Neural cell (in vitro differentiated cells): Measurements from ENCODE around the gene DLG2. TPM values are rescaled to one million over a fixed set of nuclear protein-coding genes. Genes with fewer than 3 reads are reported as not detected.
A peak's percentile ranks its signal among the peaks of the same experiment; 100 is the strongest.

Experiments
- H2AFZ ChIP-seq: fragments of 200-600, 300-800 bp; sonication (generic), shearing (Covaris generic); 2 replicates; pipeline ENCODE4 v1.6.0; 2014; ENCODE audit warnings: low read depth, mild to moderate bottlenecking, antibody characterized with exemption, low read length, moderate library complexity
- H3F3A ChIP-seq: fragments of 200-600 bp; shearing (Covaris generic); 2 replicates; pipeline ENCODE4 v1.6.1; 2016; ENCODE audit warnings: mild to moderate bottlenecking, moderate library complexity, mixed read lengths, antibody characterized with exemption, low read length; ENCODE audit not compliant: insufficient read depth, poor library complexity, severe bottlenecking
- H3K27ac ChIP-seq: fragments of 200-600, 300-800 bp; sonication (generic), shearing (Covaris generic); 2 replicates; pipeline ENCODE4 v1.5.1; 2014; ENCODE audit warnings: mild to moderate bottlenecking, low read length, moderate library complexity
- H3K27me3 ChIP-seq: fragments of 300-800, 200-600 bp; sonication (generic), shearing (Covaris generic); 2 replicates; pipeline ENCODE4 v1.6.0; 2014; ENCODE audit warnings: mild to moderate bottlenecking, low read depth, low read length, moderate library complexity; ENCODE audit not compliant: insufficient read depth
- H3K36me3 ChIP-seq: fragments of 300-800, 200-600 bp; sonication (generic), shearing (Covaris generic); 2 replicates; pipeline ENCODE4 v1.5.1; 2014; ENCODE audit warnings: mild to moderate bottlenecking, antibody characterized with exemption, low read length, moderate library complexity; ENCODE audit not compliant: insufficient read depth
- H3K4me2 ChIP-seq: fragments of 300-800, 200-600 bp; sonication (generic), shearing (Covaris generic); 2 replicates; pipeline ENCODE4 v1.6.0; 2014; ENCODE audit warnings: mild to moderate bottlenecking, low read length
- H3K4me3 ChIP-seq: fragments of 300-800, 200-600 bp; sonication (generic), shearing (Covaris generic); 2 replicates; pipeline ENCODE4 v1.5.1; 2014; ENCODE audit warnings: mild to moderate bottlenecking, low read length, moderate library complexity
- H3K79me2 ChIP-seq: fragments of 200-600 bp; shearing (Covaris generic); replicated peaks from 2 replicates; pipeline ENCODE4 v1.6.0; 2014; ENCODE audit warnings: mild to moderate bottlenecking, low read length, moderate library complexity; ENCODE audit not compliant: insufficient read depth
- H3K9ac ChIP-seq: fragments of 300-800, 200-600 bp; sonication (generic), shearing (Covaris generic); 2 replicates; pipeline ENCODE4 v1.6.1; 2016; ENCODE audit warnings: mild to moderate bottlenecking, low read length, mixed read lengths
- H3K9me2 ChIP-seq: fragments of 200-600 bp; shearing (Covaris generic); 2 replicates; pipeline ENCODE4 v1.6.1; 2016; ENCODE audit warnings: mild to moderate bottlenecking, low read length, mixed read lengths; ENCODE audit not compliant: insufficient read depth
- H3K9me3 ChIP-seq: fragments of 200-600, 300-800 bp; sonication (generic), shearing (Covaris generic); 2 replicates; pipeline ENCODE4 v1.6.1; 2016; ENCODE audit warnings: mild to moderate bottlenecking, mixed run types, low read length, moderate library complexity, mixed read lengths
- H4K20me1 ChIP-seq: fragments of 200-600 bp; shearing (Covaris generic); 2 replicates; pipeline ENCODE4 v1.6.1; 2016; ENCODE audit warnings: mild to moderate bottlenecking, mixed run types; ENCODE audit not compliant: insufficient read depth
- EP300 ChIP-seq: fragments of 450-650 bp; conservative IDR thresholded peaks from 2 replicates; pipeline ENCODE4 v1.6.1; 2014; ENCODE audit warnings: antibody characterized with exemption, mild to moderate bottlenecking, moderate library complexity; ENCODE audit not compliant: poor library complexity, severe bottlenecking
- EZH2 ChIP-seq: fragments of 200-600, 300-800 bp; shearing (Covaris generic), sonication (generic); IDR thresholded peaks from 2 replicates; pipeline ENCODE4 v1.6.1; 2014; ENCODE audit warnings: antibody characterized with exemption, low read length, borderline replicate concordance, mild to moderate bottlenecking; ENCODE audit not compliant: insufficient read depth, poor library complexity, severe bottlenecking
- MXI1 ChIP-seq: fragments of 450-650 bp; conservative IDR thresholded peaks from 2 replicates; pipeline ENCODE4 v1.6.1; 2014; ENCODE audit warnings: antibody characterized with exemption, mild to moderate bottlenecking; ENCODE audit not compliant: poor library complexity, severe bottlenecking
- POLR2AphosphoS5 ChIP-seq: IDR thresholded peaks from 2 replicates; pipeline ENCODE4 v1.6.1; 2012
- RAD21 ChIP-seq: fragments of 450-650 bp; conservative IDR thresholded peaks from 2 replicates; pipeline ENCODE4 v1.6.1; 2014; ENCODE audit warnings: antibody characterized with exemption, mild to moderate bottlenecking, moderate library complexity
- SMC3 ChIP-seq: fragments of 450-650 bp; conservative IDR thresholded peaks from 2 replicates; pipeline ENCODE4 v1.6.1; 2014; ENCODE audit warnings: antibody characterized with exemption, mild to moderate bottlenecking, moderate library complexity; ENCODE audit not compliant: poor library complexity
- TAF1 ChIP-seq: IDR thresholded peaks from 2 replicates; pipeline ENCODE4 v1.6.1; 2012; ENCODE audit warnings: low read depth
- polyA plus RNA-seq: library from polyadenylated mRNA; depleted of rRNA; stranded (reverse); fragments of >200 nt; gene quantifications from 2 replicates; pipeline ENCODE4 v1.2.3, GENCODE V29; 2014
- TF ChIP-seq, protein P1 (sequence below): IDR thresholded peaks from 2 replicates; pipeline ENCODE4 v1.6.1; 2012; ENCODE audit warnings: borderline replicate concordance
- TF ChIP-seq, protein P2 (sequence below): fragments of 450-650 bp; IDR thresholded peaks from 2 replicates; pipeline ENCODE4 v1.5.1; 2014; ENCODE audit warnings: antibody characterized with exemption, mild to moderate bottlenecking, moderate library complexity; ENCODE audit not compliant: poor library complexity, severe bottlenecking

DLG2 gene
- polyA plus RNA-seq, 1 donor from 2014 or later: 179 TPM

DNA sequence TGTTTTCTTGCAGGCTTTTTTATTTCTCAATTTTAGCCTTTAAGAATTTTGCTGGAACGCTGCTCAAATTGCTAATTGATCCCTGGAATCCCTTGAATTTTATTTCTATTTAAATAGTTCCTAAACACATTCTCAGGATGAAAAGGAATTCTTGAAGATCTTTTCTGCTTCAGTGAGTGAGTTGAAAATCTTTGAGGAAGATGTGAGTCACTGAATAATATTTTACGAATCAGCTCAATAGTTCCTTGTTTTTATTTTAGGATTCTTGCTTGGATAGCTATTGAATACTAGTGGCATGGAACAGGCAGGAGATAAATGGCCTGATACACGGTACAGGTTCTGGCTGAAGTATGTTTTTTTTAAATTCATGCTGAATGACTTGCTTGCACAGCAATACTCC lies 2146.3 kb downstream of the DLG2 start:
- Histone ChIP-seq H3K9me3 (no peaks in the 10 kb centered on the region), H3K27me3 (no peaks in the 10 kb centered on the region), H4K20me1 (no peaks in the 10 kb centered on the region), H3K36me3 (peaks cover 8% of the 10 kb centered on the region), H3K9me2 (no peaks in the 10 kb centered on the region), H3K9ac (no peak overlapping the region), H3K4me3 (no peak overlapping the region), H2AFZ (no peak overlapping the region), H3F3A (peaks cover 4% of the 10 kb centered on the region), H3K27ac (peak overlapping the region; percentile 5), H3K79me2 (peaks cover 5% of the 10 kb centered on the region), H3K4me2 (no peak overlapping the region)
- no peak for TF ChIP-seq MXI1
- no peak for TF ChIP-seq SMC3
- no peak for TF ChIP-seq POLR2AphosphoS5
- TF ChIP-seq, protein P1, sequence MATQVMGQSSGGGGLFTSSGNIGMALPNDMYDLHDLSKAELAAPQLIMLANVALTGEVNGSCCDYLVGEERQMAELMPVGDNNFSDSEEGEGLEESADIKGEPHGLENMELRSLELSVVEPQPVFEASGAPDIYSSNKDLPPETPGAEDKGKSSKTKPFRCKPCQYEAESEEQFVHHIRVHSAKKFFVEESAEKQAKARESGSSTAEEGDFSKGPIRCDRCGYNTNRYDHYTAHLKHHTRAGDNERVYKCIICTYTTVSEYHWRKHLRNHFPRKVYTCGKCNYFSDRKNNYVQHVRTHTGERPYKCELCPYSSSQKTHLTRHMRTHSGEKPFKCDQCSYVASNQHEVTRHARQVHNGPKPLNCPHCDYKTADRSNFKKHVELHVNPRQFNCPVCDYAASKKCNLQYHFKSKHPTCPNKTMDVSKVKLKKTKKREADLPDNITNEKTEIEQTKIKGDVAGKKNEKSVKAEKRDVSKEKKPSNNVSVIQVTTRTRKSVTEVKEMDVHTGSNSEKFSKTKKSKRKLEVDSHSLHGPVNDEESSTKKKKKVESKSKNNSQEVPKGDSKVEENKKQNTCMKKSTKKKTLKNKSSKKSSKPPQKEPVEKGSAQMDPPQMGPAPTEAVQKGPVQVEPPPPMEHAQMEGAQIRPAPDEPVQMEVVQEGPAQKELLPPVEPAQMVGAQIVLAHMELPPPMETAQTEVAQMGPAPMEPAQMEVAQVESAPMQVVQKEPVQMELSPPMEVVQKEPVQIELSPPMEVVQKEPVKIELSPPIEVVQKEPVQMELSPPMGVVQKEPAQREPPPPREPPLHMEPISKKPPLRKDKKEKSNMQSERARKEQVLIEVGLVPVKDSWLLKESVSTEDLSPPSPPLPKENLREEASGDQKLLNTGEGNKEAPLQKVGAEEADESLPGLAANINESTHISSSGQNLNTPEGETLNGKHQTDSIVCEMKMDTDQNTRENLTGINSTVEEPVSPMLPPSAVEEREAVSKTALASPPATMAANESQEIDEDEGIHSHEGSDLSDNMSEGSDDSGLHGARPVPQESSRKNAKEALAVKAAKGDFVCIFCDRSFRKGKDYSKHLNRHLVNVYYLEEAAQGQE: no peak

DNA sequence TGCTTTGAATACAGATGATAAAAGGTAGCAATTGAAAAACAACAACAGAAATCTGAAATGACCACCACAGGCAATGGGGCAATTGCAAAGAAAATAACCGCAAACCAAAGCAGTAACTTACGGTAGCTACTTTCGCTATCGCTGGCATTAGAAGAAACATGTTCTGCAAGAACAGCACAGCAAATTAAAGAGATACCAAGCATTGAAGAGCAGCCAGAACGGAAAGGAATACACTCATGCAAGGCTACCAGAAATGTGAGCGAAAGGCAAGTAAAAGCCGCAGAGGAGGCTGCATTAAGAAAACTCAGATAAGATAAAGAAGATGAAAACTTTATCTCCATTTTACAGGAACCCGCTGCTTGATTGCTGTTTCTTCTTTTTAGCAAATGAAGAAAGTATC lies 2146.9 kb downstream of the DLG2 start:
- Histone ChIP-seq H3K4me3 (no peak overlapping the region), H2AFZ (no peak overlapping the region), H4K20me1 (no peaks in the 10 kb centered on the region), H3K9me2 (no peaks in the 10 kb centered on the region), H3K9ac (no peak overlapping the region), H3K9me3 (no peaks in the 10 kb centered on the region), H3K4me2 (no peak overlapping the region), H3F3A (peaks cover 4% of the 10 kb centered on the region), H3K36me3 (peaks cover 8% of the 10 kb centered on the region), H3K79me2 (peaks cover 5% of the 10 kb centered on the region), H3K27me3 (no peaks in the 10 kb centered on the region), H3K27ac (no peak overlapping the region)
- no peak for TF ChIP-seq EP300
- TF ChIP-seq MXI1: no peak
- TF ChIP-seq, protein P2, sequence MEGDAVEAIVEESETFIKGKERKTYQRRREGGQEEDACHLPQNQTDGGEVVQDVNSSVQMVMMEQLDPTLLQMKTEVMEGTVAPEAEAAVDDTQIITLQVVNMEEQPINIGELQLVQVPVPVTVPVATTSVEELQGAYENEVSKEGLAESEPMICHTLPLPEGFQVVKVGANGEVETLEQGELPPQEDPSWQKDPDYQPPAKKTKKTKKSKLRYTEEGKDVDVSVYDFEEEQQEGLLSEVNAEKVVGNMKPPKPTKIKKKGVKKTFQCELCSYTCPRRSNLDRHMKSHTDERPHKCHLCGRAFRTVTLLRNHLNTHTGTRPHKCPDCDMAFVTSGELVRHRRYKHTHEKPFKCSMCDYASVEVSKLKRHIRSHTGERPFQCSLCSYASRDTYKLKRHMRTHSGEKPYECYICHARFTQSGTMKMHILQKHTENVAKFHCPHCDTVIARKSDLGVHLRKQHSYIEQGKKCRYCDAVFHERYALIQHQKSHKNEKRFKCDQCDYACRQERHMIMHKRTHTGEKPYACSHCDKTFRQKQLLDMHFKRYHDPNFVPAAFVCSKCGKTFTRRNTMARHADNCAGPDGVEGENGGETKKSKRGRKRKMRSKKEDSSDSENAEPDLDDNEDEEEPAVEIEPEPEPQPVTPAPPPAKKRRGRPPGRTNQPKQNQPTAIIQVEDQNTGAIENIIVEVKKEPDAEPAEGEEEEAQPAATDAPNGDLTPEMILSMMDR: no peak
- no peak for TF ChIP-seq RAD21
- TF ChIP-seq SMC3: no peak

DNA sequence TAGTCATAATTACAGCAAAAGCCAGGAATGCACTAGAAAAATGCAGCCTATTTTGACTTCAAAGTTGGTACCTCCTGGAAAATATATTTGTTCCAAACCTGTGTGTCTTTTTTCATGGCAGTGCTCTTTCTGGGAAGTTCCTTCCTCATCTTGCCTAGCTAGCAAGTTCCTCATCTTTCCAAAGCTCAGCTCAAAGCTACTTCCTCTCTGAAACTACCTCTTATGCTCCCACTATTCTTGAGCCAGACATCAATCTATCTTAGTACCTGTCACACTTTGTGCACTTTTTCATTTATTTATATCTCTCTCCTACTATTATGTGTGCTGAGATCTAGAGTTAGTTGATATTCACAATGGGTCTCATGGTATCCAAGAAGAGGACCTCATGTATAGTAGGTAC lies 2149.4 kb downstream of the DLG2 start:
- Histone ChIP-seq H3K36me3 (no peaks in the 10 kb centered on the region), H3K27me3 (no peaks in the 10 kb centered on the region), H3F3A (peaks cover 8% of the 10 kb centered on the region), H3K9me2 (no peaks in the 10 kb centered on the region), H3K4me3 (no peak overlapping the region), H3K9me3 (no peaks in the 10 kb centered on the region), H3K27ac (no peak overlapping the region), H4K20me1 (no peaks in the 10 kb centered on the region), H2AFZ (no peak overlapping the region), H3K79me2 (no peaks in the 10 kb centered on the region), H3K4me2 (no peak overlapping the region), H3K9ac (no peak overlapping the region)
- TF ChIP-seq EP300: no peak
- TF ChIP-seq, protein P2: no peak
- TF ChIP-seq POLR2AphosphoS5: no peak
- TF ChIP-seq RAD21: no peak
- no peak for TF ChIP-seq MXI1
- no peak for TF ChIP-seq EZH2
- TF ChIP-seq, protein P1: no peak
- TF ChIP-seq TAF1: no peak
- TF ChIP-seq SMC3: no peak
